ENCODE measurements around the gene SLC6A17.

The SLC6A17 gene

DNA sequence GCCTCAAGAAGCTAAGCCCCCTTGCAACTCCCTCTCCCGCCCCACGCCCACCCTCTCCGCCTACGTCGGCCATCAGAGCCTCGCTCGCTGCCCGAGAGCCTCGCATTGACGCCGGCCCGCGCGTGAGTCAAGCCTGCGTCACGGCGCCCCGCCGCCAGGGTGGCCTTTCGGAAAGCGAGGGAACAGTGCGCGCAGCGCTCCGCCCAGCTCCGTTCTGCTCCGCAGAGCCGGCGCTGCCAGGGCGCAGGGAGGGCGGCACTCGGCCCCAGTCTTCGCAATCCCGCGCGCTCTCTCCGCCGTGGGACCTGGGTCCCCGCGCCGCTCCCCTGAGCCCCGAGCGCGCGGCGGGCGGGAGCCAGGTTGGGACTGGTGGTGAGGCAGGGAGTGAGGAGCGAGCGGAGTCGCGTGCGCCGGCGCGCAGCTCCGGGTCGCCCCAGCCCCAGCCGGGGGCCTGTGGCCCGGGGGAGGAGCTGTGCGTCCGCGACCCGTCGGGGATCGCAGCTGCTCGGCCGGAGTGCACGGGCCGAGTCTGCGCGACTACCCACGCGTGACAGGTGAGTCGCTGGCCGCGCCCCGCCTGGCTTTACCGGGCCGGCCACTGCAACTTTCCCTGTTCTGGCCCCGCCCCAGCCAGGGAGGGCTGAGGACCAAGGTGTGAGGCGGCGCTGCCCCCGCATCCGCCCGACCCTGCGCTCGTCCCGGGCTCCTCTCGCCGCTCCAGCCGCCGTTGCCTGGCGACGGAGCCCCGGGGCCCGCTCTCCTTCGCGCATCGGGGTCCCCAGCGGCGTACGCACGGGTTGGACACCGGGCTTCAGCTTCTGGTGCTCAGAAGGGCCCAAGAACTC, at the start of gene SLC6A17:
Gene SLC6A17, plus strand, starts transcription at position 165 of the 845 bp plus-strand sequence. CDS start 16,436 bp downstream, outside the sequence.
- Histone ChIP-seq H3K36me3 (no peaks in the 10 kb centered on the region), H3K4me2 (peak within 1 kb of the TSS; percentile 54 to 78 (median 72)), H3K27ac (no peak within 1 kb of the TSS), H3K4me3 (peak within 1 kb of the TSS; percentile 24 to 63 (median 45); a peak in 19 of 20 replicates), H4K20me1 (peaks cover 0 to 33% (median 5%) of the 10 kb centered on the region in 11 experiments; a peak in 8 of 22 replicates), H3K9me3 (replicated peaks in 1 of 11) (peaks cover 0 to 6% (median 0%) of the 10 kb centered on the region in 11 experiments; a peak in 2 of 22 replicates), H3K9ac (no peak within 1 kb of the TSS), H3K27me3 (peaks cover 70 to 87% (median 83%) of the 10 kb centered on the region in 11 experiments), H3K4me1 (peaks cover 0 to 16% (median 9%) of the 10 kb centered on the region in 10 experiments; a peak in 14 of 20 replicates)
- TF ChIP-seq Cebpa-rat (IDR thresholded peaks at IDR 0.05), result no peak

- Histone ChIP-seq H3K9me3 (replicated peaks in 1 of 11) (no peaks in the 10 kb centered on the region), H3K4me1 (peaks cover 59 to 87% (median 84%) of the 10 kb centered on the region in 10 experiments), H3K27ac (peak overlapping the region in 10 of 11 experiments; percentile 30 to 97 (median 90); a peak in 19 of 22 replicates), H3K4me3 (peak overlapping the region in 8 of 10 experiments; percentile 25 to 62 (median 48); a peak in 15 of 20 replicates), H4K20me1 (no peaks in the 10 kb centered on the region), H3K27me3 (no peaks in the 10 kb centered on the region), H3K36me3 (no peaks in the 10 kb centered on the region), H3K9ac (peak overlapping the region in 9 of 11 experiments; percentile 65 to 86 (median 79); a peak in 18 of 22 replicates), H3K4me2 (peak overlapping the region; percentile 81 to 98 (median 94))
- TF ChIP-seq Cebpa-rat (IDR thresholded peaks at IDR 0.05), result peak in 8 of 11 experiments; percentile 21 to 89 (median 57); a peak in 9 of 22 replicates
Measured at GRCh38 chr1:110102081-110102480, 48.2 kb upstream of the SLC6A17 start.

- Histone ChIP-seq H3K4me1 (peaks cover 43 to 56% (median 54%) of the 10 kb centered on the region in 10 experiments), H3K4me3 (no peak overlapping the region), H3K27me3 (no peaks in the 10 kb centered on the region), H3K9ac (peak overlapping the region in 7 of 11 experiments; percentile 30 to 86 (median 40); a peak in 12 of 22 replicates), H3K27ac (peak overlapping the region in 7 of 11 experiments; percentile 1 to 97 (median 90); a peak in 10 of 22 replicates), H3K4me2 (peak overlapping the region in 9 of 11 experiments; percentile 86 to 98 (median 95); a peak in 19 of 22 replicates), H3K9me3 (replicated peaks in 1 of 11) (no peaks in the 10 kb centered on the region), H3K36me3 (no peaks in the 10 kb centered on the region), H4K20me1 (no peaks in the 10 kb centered on the region)
- TF ChIP-seq Cebpa-rat (IDR thresholded peaks at IDR 0.05), result no peak
Measured at GRCh38 chr1:110106013-110106941, 44.0 kb upstream of the SLC6A17 start.

DNA sequence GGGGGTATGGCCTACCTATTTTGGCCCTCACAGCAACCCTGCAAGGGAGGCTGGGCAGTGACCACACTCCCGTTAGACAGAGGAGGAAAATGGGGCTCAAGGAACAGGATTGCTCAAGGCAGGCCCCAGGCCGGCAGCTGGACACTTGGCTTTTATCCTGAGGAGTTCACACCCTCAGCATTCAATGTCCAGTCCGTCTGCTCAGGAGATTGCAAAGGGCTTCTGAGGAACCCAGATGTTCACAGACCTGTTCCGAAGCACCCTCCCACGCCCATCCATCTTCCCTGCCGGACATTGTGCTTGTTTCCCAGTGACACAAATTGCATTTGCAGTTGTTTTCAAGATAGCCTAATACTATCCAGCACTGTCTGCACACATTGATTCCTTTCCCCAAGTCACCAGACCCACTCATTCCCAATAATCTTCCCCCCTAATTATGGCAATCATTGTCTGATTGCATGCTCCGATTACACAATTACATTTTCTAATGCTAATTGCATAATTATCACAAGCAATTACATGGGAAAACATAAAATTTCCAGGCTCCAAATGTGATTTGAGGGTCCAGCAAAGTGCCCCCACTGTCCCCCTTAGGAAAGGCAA, 42.3 kb upstream of the SLC6A17 start:
- H3K4me1 ChIP-seq, result peaks cover 26 to 39% (median 38%) of the 10 kb centered on the region in 10 experiments
- TF ChIP-seq Cebpa-rat (IDR thresholded peaks at IDR 0.05), result no peak
- H4K20me1 ChIP-seq, result no peaks in the 10 kb centered on the region
- no peak overlapping the region for H3K27ac ChIP-seq
- H3K27me3 ChIP-seq, result 0 out of 22 replicates have a peak, but pooled peaks cover 0 to 6% (median 0%) of the 10 kb centered on the region in 11 experiments
- no peak overlapping the region for H3K4me2 ChIP-seq
- no peaks in the 10 kb centered on the region for H3K36me3 ChIP-seq
- no peaks in the 10 kb centered on the region for H3K9me3 ChIP-seq (replicated peaks in 1 of 11)
- H3K9ac ChIP-seq, result peak overlapping the region in 2 of 11 experiments; percentile 1 to 17; a peak in 1 of 22 replicates
- no peak overlapping the region for H3K4me3 ChIP-seq

- no peak for TF ChIP-seq Cebpa-rat (IDR thresholded peaks at IDR 0.05)
- H3K4me3 ChIP-seq, result no peak overlapping the region
- H3K36me3 ChIP-seq, result no peaks in the 10 kb centered on the region
- H3K9me3 ChIP-seq (replicated peaks in 1 of 11), result no peaks in the 10 kb centered on the region
- no peak overlapping the region for H3K9ac ChIP-seq
- H4K20me1 ChIP-seq, result no peaks in the 10 kb centered on the region
- 0 out of 22 replicates have a peak, but pooled peaks cover 0 to 6% (median 0%) of the 10 kb centered on the region in 11 experiments for H3K27me3 ChIP-seq
- H3K4me1 ChIP-seq, result peaks cover 0 to 16% (median 6%) of the 10 kb centered on the region in 10 experiments; a peak in 16 of 20 replicates
- no peak overlapping the region for H3K4me2 ChIP-seq
- H3K27ac ChIP-seq, result no peak overlapping the region
Measured at GRCh38 chr1:110111081-110111480, 39.2 kb upstream of the SLC6A17 start.

- H3K27me3 ChIP-seq, result 0 out of 22 replicates have a peak, but pooled peaks cover 0 to 6% (median 0%) of the 10 kb centered on the region in 11 experiments
Measured at GRCh38 chr1:110112143-110112542, 38.2 kb upstream of the SLC6A17 start, which contains the start of gene UBL4B. UBL4B (plus strand) TSS chr1:110112443; CDS start chr1:110112535, 92 bp downstream.

DNA sequence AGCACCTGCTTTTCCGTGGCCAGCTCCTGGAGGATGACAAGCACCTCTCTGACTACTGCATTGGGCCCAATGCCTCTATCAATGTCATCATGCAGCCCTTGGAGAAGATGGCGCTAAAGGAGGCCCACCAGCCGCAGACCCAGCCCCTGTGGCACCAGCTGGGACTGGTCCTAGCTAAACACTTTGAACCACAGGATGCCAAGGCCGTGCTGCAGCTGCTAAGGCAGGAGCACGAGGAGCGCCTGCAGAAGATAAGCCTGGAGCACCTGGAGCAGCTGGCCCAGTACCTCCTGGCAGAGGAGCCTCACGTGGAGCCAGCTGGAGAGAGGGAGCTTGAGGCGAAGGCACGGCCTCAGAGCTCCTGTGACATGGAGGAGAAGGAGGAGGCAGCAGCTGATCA, 37.6 kb upstream of the SLC6A17 start:
- no peaks in the 10 kb centered on the region for H4K20me1 ChIP-seq
- no peaks in the 10 kb centered on the region for H3K36me3 ChIP-seq
- no peak overlapping the region for H3K27ac ChIP-seq
- TF ChIP-seq Cebpa-rat (IDR thresholded peaks at IDR 0.05), result no peak
- H3K9ac ChIP-seq, result no peak overlapping the region
- H3K27me3 ChIP-seq, result 0 out of 22 replicates have a peak, but pooled peaks cover 0 to 6% (median 0%) of the 10 kb centered on the region in 11 experiments
- no peak overlapping the region for H3K4me3 ChIP-seq
- H3K9me3 ChIP-seq (replicated peaks in 1 of 11), result no peaks in the 10 kb centered on the region
- 0 out of 20 replicates have a peak, but pooled peaks cover 0 to 8% (median 0%) of the 10 kb centered on the region in 10 experiments for H3K4me1 ChIP-seq
- no peak overlapping the region for H3K4me2 ChIP-seq

More at GRCh38 chr1:110112143-110112542, 38.2 kb upstream of the SLC6A17 start, which contains the start of gene UBL4B:
- no peak within 1 kb of the TSS for H3K9ac ChIP-seq
- 0 out of 20 replicates have a peak, but pooled peaks cover 0 to 8% (median 0%) of the 10 kb centered on the region in 10 experiments for H3K4me1 ChIP-seq
- no peak within 1 kb of the TSS for H3K27ac ChIP-seq
- no peak for TF ChIP-seq Cebpa-rat (IDR thresholded peaks at IDR 0.05)
- H4K20me1 ChIP-seq, result no peaks in the 10 kb centered on the region
- no peak within 1 kb of the TSS for H3K4me2 ChIP-seq
- no peaks in the 10 kb centered on the region for H3K36me3 ChIP-seq
- no peak within 1 kb of the TSS for H3K4me3 ChIP-seq
- H3K9me3 ChIP-seq (replicated peaks in 1 of 11), result no peaks in the 10 kb centered on the region

- no peak for TF ChIP-seq Cebpa-rat (IDR thresholded peaks at IDR 0.05)
- H3K27ac ChIP-seq, result no peak overlapping the region
- no peaks in the 10 kb centered on the region for H3K36me3 ChIP-seq
- 0 out of 22 replicates have a peak, but pooled peaks cover 0 to 6% (median 0%) of the 10 kb centered on the region in 11 experiments for H3K27me3 ChIP-seq
- no peak overlapping the region for H3K9ac ChIP-seq
- no peaks in the 10 kb centered on the region for H3K9me3 ChIP-seq (replicated peaks in 1 of 11)
- no peaks in the 10 kb centered on the region for H4K20me1 ChIP-seq
- H3K4me1 ChIP-seq, result 0 out of 20 replicates have a peak, but pooled peaks cover 0 to 8% (median 0%) of the 10 kb centered on the region in 10 experiments
- no peak overlapping the region for H3K4me2 ChIP-seq
- H3K4me3 ChIP-seq, result no peak overlapping the region
Measured at GRCh38 chr1:110113551-110113950, 36.7 kb upstream of the SLC6A17 start.
